IPS-NIHi7 (cell line): Measurements from ENCODE around the gene SLC5A6.

Experiments
- DNase-seq: peaks from one replicate; pipeline ENCODE4 v3.0.0; 2012; ENCODE audit warnings: mixed read lengths; ENCODE audit errors: extremely low spot score

The SLC5A6 gene

GRCh38 chr2:27236626-27237025 is 24.6 kb upstream of the SLC5A6 start:
- DNase-seq, result no peak

DNA sequence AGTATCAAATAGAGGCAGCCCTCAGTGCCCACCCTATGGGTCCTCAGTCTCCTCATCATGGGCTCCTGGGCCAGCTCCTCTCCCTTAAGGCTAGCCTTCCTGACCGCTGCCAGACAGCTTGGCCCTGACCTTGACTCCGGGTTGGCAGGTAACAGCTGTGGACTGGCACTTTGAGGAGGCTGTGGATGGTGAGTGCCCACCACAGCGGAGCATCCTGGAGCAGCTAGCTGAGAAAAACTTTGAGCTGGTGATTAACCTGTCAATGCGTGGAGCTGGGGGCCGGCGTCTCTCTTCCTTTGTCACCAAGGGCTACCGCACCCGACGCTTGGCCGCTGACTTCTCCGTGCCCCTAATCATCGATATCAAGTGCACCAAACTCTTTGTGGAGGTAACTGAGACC is 24.1 kb upstream of the SLC5A6 start:
- DNase-seq, result no peak

GRCh38 chr2:27233341-27233740 is 21.3 kb upstream of the SLC5A6 start:
- DNase-seq, result no peak

DNA sequence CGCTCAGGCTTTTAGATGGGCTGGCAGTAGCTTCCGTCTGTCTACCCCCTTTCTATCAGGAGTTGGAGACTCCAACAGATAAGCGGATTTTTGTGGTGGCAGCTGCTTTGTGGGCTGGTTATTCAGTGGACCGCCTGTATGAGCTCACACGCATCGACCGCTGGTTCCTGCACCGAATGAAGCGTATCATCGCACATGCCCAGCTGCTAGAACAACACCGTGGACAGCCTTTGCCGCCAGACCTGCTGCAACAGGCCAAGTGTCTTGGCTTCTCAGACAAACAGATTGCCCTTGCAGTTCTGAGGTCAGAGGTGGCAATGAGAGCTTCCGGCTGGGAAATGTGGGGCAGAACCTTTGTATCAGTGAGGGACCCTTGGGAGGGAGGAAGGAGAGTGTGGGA is 19.9 kb upstream of the SLC5A6 start:
- no peak for DNase-seq

DNA sequence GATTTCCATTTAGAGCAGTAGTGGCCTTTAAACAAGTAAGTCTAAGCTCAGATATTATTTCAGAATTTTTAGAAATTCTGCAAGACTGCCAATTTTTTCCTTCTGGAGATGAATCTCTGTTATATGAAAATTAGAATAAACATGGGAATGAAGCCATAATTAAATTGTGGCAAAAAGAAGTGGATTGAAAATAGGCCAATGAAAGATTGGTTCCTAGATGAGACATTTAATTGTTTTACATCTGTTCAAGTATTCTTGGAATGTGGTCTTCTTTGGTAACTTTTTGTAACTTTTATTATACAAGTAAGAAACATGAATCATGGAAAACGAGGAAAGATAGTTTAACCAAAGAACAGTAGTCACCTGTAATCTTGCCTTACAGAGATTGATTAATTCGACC is 15.4 kb upstream of the SLC5A6 start:
- DNase-seq, result no peak

GRCh38 chr2:27225526-27225925 is 13.5 kb upstream of the SLC5A6 start:
- no peak for DNase-seq

DNA sequence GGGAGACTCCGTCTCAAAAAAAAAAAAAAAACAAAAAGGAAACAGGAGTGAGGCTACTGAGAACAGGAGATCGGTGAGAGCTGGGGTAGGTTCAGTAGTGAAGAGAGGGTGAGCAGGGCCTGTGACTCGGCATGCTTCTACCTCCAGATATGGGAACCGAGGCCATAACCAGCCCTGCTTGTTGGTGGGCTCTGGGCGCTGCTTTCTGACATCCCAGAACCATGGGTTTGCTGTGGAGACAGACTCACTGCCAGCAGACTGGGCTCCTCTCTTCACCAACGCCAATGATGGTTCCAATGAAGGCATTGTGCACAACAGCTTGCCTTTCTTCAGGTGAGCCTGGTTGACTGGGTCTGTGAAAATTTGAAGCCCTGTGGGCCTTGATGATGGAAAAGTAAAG is 11.3 kb upstream of the SLC5A6 start:
- DNase-seq, result no peak

DNA sequence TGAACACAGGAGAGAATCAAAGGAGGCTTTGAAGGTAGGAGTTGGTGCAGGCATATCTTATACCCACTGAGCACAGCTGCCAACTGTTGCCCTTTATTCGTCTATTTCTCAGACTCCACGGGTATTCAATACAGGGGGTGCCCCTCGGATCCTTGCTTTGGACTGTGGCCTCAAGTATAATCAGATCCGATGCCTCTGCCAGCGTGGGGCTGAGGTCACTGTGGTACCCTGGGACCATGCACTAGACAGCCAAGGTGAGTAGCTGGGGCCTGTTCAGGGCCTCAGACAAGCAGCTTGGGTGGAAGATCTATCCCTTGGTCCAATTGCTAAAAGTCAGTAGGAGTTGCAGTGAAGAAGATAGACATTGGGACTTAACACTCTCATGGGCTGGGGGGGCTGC is 10.3 kb upstream of the SLC5A6 start:
- DNase-seq, result no peak

DNA sequence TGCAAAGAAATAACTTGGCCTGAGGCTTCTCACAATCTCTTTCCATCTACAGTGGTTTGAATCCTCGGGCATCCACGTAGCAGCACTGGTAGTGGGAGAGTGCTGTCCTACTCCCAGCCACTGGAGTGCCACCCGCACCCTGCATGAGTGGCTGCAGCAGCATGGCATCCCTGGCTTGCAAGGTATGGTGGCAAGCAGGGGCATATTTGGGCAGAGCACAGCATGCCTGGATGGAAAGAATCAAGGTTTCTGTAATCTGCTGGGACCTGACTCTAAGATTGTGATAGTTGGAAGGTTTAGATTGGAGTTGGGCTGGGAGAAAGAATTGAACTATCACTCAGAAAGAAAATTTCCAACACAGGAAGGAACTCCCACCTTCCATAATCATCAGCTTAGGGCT is 9.1 kb upstream of the SLC5A6 start:
- no peak for DNase-seq

GRCh38 chr2:27220091-27220490 is 8.0 kb upstream of the SLC5A6 start:
- no peak for DNase-seq

DNA sequence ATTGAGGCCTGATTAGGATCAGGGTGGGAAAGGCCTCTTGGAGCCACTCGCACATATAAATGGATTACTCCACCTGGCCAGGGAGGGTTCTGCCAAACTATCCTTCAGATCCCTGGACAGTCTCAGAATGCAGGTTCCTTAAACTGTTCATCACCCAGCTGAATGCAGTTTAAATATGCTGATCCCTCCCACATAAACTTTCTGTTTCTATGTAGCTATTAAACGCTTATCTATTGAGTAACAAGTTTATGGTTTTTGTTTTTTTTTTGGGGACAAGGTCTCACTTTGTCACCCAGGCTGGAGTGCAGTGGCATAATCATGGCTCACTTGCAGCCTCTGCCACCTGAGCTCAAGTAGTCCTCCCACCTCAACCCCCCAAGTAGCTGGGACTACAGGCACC is 7.0 kb upstream of the SLC5A6 start:
- no peak for DNase-seq

- no peak for DNase-seq
Observed at GRCh38 chr2:27218614-27219013, 6.5 kb upstream of the SLC5A6 start.

GRCh38 chr2:27217173-27218121 is 5.4 kb upstream of the SLC5A6 start, which contains the start of gene CAD:
TSS of gene CAD (plus strand) at chr2:27217369. CDS start at chr2:27217552, 183 bp downstream.
- peak; percentile 92 for DNase-seq

DNA sequence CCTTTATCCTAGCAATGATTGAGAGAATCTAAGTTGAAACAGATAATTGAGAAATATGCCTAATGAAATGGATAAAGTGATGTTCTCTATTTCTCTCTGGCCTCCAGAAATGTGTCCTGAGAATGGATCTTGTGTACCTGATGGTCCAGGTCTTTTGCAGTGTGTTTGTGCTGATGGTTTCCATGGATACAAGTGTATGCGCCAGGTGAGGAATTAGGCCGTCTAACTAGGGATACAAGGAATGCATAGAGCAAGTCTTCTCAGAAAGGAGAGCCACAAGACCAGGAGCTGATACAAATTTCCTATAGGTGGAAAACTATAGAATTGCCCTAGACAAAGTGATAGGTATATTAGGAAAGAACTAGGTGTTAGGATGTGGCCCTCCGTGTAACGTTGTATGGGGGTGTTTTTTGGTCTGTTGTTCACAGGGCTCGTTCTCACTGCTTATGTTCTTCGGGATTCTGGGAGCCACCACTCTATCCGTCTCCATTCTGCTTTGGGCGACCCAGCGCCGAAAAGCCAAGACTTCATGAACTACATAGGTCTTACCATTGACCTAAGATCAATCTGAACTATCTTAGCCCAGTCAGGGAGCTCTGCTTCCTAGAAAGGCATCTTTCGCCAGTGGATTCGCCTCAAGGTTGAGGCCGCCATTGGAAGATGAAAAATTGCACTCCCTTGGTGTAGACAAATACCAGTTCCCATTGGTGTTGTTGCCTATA is 4.5 kb upstream of the SLC5A6 start:
- DNase-seq, result no peak

- DNase-seq, result no peak
Observed at GRCh38 chr2:27214941-27215340, 2.9 kb upstream of the SLC5A6 start.

DNA sequence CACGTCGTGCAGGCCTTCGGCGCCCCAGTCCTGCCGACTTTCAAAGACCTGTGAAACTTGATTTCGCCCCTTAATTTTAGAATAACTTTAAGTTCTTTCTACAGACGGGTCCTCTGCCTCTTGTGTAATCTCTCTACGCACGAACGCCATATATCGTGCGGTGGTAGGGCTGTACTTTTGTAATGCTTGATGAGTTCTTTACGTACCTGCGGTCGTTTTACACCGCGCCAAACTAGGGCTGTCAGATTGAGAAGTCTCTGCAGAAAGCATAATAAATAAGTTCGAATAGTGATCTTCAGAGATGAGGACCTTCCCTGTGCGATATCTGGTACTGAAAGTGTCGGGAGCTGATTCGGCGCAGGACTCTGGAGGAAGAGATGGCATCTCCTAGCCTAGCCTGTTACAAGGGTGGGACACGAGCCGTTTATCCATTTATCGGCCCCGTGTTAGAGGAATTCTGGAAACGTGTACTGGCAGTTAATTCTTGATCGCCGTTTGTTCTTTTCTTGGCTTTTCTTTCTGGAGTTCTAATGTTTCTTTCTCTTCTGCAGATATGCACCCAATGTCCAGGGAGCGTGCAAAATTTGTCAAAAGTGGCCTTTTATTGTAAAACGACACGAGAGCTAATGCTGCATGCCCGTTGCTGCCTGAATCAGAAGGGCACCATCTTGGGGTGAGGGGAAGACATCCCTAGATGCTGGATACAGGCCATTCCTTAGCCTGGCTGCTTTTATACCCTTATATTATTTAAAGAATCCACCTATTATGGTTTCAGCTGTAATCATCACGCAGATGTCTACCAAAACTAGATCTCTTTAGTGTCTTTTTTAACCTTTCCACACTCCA is 781 bp upstream of the SLC5A6 start:
- DNase-seq, result no peak

- peak; percentile 95 for DNase-seq
Observed at GRCh38 chr2:27211241-27211942, 676 bp downstream of the SLC5A6 start.

DNA sequence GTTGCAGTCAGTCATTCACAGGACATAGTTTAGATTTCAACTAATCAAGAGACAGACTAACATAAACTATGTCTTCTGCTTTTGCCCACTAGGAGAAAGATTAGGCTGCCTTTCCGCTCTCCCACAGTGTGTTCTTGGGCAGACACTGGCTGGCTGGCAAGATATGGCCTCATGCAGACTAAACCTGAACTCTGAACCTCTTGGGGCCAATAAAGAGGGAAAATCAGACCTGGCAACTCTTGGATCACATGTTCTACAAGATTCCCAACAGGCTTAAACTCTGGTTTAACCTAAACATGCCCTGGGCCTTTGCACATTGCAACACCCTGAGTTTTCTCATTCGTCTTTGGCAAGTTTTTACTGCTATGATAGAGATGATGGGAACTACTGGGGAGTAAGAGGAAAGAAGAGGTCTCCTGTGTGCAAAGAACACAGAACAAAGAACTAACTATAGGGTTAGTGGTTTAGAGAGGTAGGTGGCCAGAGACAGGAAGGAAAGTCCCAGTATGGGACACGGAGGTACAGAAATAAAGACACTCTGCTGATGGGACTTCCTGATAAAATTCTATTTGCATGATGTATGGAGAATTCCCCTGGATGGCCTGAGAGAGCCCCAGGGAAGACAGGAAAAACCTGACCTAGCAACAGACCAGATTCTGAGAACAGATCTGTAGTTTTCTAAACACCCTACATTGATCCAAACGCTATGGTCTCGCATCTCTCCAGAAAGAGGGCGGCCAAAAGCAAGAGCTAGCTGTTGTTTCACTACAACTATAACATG is 2.3 kb downstream of the SLC5A6 start:
- no peak for DNase-seq

GRCh38 chr2:27208486-27209050 is 3.5 kb downstream of the SLC5A6 start:
- DNase-seq, result no peak

DNA sequence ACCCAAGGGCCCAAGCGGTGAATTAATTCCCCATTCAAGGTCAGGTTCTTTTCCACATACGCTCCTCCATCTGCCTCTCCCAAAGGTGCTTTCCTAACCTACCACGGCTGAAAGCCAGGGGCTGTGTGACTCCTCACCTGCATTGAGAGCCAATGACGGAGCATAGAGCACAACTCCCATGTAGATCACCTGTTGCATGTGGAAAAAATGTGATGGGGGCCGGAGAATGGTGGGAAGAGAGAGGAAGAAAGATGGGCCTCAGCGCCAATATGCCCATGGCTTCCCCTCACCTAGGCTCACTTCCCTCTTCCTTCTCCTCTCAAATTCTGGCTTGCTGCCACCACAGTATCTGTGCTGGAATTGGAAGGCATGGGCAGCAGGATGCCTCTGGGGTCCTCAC is 5.7 kb downstream of the SLC5A6 start:
- DNase-seq, result no peak
